NCI-H1092 treated with DMSO at 0.1 percent for 48 hours (cell line): ENCODE measurements around the gene CCDC57.

Source experiments
- DNase-seq: peaks from one replicate; lab custom pipeline; 2025; lab: John Stamatoyannopoulos, UW

Gene CCDC57

GRCh38 chr17:82235056-82235774 is 22.6 kb upstream of the CCDC57 start:
- no peak for DNase-seq

- no peak for DNase-seq
Measured at GRCh38 chr17:82234211-82235055, 21.8 kb upstream of the CCDC57 start.

- DNase-seq = no peak
Measured at GRCh38 chr17:82232876-82233785, 20.5 kb upstream of the CCDC57 start.

GRCh38 chr17:82232322-82232820 is 19.7 kb upstream of the CCDC57 start:
- DNase-seq = no peak

- DNase-seq = no peak
Measured at GRCh38 chr17:82231562-82232321, 19.1 kb upstream of the CCDC57 start.

GRCh38 chr17:82231312-82231561 is 18.6 kb upstream of the CCDC57 start:
- no peak for DNase-seq

- DNase-seq = no peak
Measured at GRCh38 chr17:82230609-82231311, 18.1 kb upstream of the CCDC57 start.

- DNase-seq = no peak
Measured at GRCh38 chr17:82229698-82230608, 17.3 kb upstream of the CCDC57 start.

- DNase-seq = no peak
Measured at GRCh38 chr17:82228842-82229697, 16.4 kb upstream of the CCDC57 start, which contains the start of gene SLC16A3. Gene SLC16A3, plus strand, starts transcription at chr17:82229042. Its CDS starts 6,967 bp downstream, at chr17:82236009.

- no peak for DNase-seq
Measured at GRCh38 chr17:82228278-82228841, 15.7 kb upstream of the CCDC57 start.

- no peak for DNase-seq
Measured at GRCh38 chr17:82227629-82228277, 15.1 kb upstream of the CCDC57 start.

GRCh38 chr17:82226809-82227628 is 14.4 kb upstream of the CCDC57 start:
- no peak for DNase-seq

- DNase-seq = no peak
Measured at GRCh38 chr17:82226146-82226808, 13.6 kb upstream of the CCDC57 start.

- no peak for DNase-seq
Measured at GRCh38 chr17:82225368-82226029, 12.9 kb upstream of the CCDC57 start.

GRCh38 chr17:82224666-82225065 is 12.0 kb upstream of the CCDC57 start:
- no peak for DNase-seq

GRCh38 chr17:82223517-82223916 is 10.9 kb upstream of the CCDC57 start:
- DNase-seq = no peak
